ENCODE data around the gene PEX11G.

The PEX11G gene

DNA sequence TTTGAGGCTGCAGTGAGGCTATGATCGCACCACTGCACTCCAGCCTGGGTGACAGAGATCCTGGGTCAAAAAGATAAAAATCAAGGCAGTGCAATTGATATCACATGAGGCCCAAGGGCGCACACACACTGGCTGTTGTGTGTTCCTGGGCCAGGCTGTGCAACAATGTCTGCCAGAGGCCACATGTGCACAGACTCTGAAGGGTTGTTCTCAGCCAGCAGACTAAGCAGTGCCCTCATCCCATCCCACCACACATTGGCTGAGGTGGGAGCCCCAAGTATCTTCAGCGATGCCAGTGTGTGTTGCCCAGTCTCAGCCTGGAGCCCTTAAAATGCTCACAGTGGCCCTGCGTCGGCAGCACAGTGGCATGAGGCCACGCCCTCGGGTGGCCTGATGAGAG lies 12.6 kb downstream of the PEX11G start:
- H3K27ac ChIP-seq (ENCODE audit: low read depth, low read length): no peak overlapping the region
- no peaks in the 10 kb centered on the region for H3K36me3 ChIP-seq (ENCODE audit: control insufficient read depth, insufficient read depth, low read length)
- no peak overlapping the region for H3K9ac ChIP-seq (ENCODE audit: low read depth, low read length)
- no peaks in the 10 kb centered on the region for H3K27me3 ChIP-seq (ENCODE audit: control insufficient read depth, insufficient read depth, low read length)
- no peaks in the 10 kb centered on the region for H3K9me3 ChIP-seq (ENCODE audit: control insufficient read depth, insufficient read depth, low read length)
- no peak overlapping the region for H3K4me3 ChIP-seq (ENCODE audit: low read depth, low read length)
- peaks cover 6% of the 10 kb centered on the region; the same call in 1 of the 2 replicates for H3K4me1 ChIP-seq (ENCODE audit: control insufficient read depth, insufficient read depth, low read length)

DNA sequence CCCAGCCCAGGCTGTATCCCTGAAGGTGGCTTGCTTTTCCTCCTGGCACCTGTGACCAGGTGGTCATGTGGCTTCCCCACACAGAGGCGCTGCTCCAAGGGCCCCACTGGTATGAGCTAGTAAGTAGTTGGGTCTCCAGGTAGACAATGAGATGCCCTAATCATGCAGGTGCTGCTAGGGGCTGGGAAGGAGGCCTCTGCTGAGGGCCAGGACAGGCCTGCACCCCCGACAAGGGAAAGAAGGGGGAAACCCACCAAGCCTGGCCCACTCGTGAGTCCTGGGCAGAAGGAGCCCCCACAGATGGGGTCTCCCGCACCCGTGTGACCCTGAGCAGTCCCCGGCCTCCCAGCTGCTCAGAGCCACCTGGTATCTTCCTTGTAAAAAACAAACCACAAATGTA lies 13.2 kb downstream of the PEX11G start:
- H3K36me3 ChIP-seq (ENCODE audit: control insufficient read depth, insufficient read depth, low read length): peaks cover 5% of the 10 kb centered on the region
- no peaks in the 10 kb centered on the region for H3K9me3 ChIP-seq (ENCODE audit: control insufficient read depth, insufficient read depth, low read length)
- no peak overlapping the region for H3K4me3 ChIP-seq (ENCODE audit: low read depth, low read length)
- H3K27me3 ChIP-seq (ENCODE audit: control insufficient read depth, insufficient read depth, low read length): no peaks in the 10 kb centered on the region
- H3K27ac ChIP-seq (ENCODE audit: low read depth, low read length): no peak overlapping the region
- peaks cover 6% of the 10 kb centered on the region; the same call in 1 of the 2 replicates for H3K4me1 ChIP-seq (ENCODE audit: control insufficient read depth, insufficient read depth, low read length)
- H3K9ac ChIP-seq (ENCODE audit: low read depth, low read length): no peak overlapping the region

DNA sequence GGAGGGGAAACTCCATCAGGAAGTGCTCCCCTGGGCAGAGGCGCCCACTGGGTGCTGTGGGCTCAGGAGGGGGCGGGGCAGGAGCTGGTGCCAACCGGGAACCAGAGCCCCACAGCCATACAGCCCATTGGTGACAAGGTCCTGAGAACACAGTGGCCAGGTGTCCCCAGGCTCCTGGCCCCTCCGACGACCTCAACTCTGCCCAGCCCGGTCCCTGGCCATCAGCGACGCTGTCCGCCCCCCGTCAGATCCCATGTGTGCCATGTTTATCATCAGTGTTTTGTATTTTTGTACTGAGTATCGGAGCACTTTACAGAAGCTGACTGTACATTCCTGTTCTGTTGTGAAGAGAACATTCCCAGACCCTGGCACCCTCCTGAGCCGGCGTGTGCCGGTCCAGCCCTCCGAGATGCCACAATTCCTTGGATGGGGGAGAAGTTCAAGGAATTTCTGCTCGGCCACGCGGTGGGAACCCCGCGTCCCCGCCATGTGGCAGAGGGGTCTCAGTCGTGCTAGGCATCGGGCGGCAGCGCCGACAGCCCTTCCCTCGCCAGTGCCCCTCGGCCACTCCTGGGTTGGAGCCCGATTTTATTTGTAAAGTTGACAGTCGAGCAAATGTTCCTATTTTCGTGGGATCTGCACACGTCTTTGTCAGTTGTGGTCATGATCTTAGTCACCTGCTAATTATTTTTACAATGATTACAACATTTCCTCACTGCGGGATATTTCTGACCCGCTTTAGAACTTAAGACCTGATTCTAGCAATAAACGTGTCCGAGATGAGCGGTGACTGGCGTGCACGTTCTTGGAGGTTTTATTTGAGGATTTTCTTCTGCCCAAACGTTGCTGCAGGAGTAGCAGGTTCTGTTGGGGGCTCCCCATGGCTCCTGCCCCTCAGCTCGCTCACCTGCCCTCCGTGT lies 16.9 kb downstream of the PEX11G start:
- H3K36me3 ChIP-seq (ENCODE audit: control insufficient read depth, insufficient read depth, low read length): peaks cover 34% of the 10 kb centered on the region

DNA sequence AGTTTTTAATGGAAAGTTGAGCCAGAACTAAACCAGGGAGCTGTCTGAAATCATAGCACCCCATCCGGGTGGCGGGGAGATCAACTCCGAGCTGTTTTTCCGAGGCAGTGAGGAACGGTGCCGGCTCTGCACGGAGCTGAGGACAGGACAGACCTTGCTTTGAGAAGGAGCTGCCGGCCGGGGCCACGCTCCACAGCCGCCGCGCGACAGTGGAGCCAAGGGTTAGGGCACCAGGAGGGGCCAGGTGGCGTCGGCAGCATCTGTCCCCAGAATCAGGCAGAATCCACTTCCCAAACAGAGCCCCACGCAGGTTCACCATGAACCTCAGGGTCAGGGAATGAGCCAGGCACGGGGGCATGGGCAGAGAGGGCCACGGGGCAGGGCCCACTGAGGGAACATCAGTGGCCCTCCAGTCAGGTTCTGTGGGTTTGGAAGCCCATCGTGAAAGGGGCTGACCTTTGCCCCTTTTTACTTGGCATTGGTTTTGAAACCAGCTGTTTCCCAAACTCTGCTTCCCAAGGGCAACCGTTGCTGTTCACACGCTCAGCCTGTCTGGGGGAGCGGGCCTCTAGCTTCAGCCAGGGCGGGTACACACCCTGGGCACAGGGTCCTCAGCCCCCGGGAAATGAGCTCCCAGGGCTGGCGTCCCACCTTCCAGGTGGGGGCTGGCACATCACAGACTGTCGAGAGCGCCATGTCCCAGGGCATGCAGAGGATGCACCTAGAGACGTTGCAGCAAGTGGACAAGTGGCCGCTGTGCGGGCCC lies 18.1 kb downstream of the PEX11G start:
- no peaks in the 10 kb centered on the region for H3K27me3 ChIP-seq (ENCODE audit: control insufficient read depth, insufficient read depth, low read length)
- H3K4me1 ChIP-seq (ENCODE audit: control insufficient read depth, insufficient read depth, low read length): no peaks in the 10 kb centered on the region
- H3K9me3 ChIP-seq (ENCODE audit: control insufficient read depth, insufficient read depth, low read length): no peaks in the 10 kb centered on the region
- no peak overlapping the region for H3K27ac ChIP-seq (ENCODE audit: low read depth, low read length)
- no peak overlapping the region for H3K9ac ChIP-seq (ENCODE audit: low read depth, low read length)
- H3K36me3 ChIP-seq (ENCODE audit: control insufficient read depth, insufficient read depth, low read length): peaks cover 37% of the 10 kb centered on the region
- no peak overlapping the region for H3K4me3 ChIP-seq (ENCODE audit: low read depth, low read length)

More for the DNA sequence above, 16.9 kb downstream of the PEX11G start:
- no peak overlapping the region for H3K9ac ChIP-seq (ENCODE audit: low read depth, low read length)
- no peak overlapping the region for H3K4me3 ChIP-seq (ENCODE audit: low read depth, low read length)
- H3K9me3 ChIP-seq (ENCODE audit: control insufficient read depth, insufficient read depth, low read length): no peaks in the 10 kb centered on the region
- no peak overlapping the region for H3K27ac ChIP-seq (ENCODE audit: low read depth, low read length)
- no peaks in the 10 kb centered on the region for H3K27me3 ChIP-seq (ENCODE audit: control insufficient read depth, insufficient read depth, low read length)
- no peaks in the 10 kb centered on the region for H3K4me1 ChIP-seq (ENCODE audit: control insufficient read depth, insufficient read depth, low read length)

DNA sequence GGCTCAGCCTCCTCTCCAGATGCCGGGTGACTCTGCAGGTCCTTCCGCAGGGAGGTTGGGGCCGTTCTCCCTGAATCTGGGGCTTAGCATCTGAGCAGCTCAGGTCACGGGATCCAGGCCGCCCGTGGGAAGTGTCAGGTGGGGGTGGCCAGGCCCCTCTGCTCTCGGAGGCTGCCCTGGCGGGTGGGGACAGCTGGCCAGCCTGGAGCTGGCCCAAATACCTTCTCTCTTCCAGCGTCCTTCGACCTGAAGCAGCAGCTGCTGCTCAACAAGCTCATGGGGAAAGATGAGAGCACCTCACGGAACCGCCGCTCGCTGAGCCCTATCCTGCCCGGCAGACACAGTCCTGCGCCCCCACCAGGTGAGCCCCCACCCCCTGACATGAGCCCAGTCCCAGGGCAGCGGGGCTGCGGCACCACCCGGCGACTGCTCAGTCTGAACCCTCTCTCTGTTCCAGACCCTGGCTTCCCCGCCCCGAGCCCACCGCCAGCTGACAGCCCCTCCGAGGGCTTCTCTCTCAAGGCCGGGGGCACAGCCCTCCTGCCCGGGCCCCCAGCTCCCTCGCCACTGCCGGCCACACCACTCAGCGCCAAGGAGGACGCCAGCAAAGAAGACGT lies 19.1 kb downstream of the PEX11G start:
- Histone ChIP-seq H3K36me3 (ENCODE audit: control insufficient read depth, insufficient read depth, low read length) (peaks cover 42% of the 10 kb centered on the region), H3K9ac (ENCODE audit: low read depth, low read length) (no peak overlapping the region)

DNA sequence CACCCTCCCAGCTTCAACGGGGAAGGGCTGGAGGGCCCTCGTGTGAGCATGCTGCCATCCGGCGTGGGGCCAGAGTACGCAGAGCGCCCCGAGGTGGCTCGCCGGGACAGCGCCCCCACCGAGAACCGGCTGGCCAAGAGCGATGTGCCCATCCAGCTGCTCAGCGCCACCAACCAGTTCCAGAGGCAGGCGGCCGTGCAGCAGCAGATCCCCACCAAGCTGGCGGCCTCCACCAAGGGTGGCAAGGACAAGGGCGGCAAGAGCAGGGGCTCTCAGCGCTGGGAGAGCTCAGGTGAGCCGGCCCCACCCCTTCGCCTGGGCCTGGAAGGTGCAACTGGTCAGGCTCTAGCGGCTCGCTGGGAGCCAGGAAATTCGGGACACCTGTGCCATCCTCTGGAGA lies 20.0 kb downstream of the PEX11G start:
- Histone ChIP-seq H3K36me3 (ENCODE audit: control insufficient read depth, insufficient read depth, low read length) (peaks cover 50% of the 10 kb centered on the region), H3K27me3 (ENCODE audit: control insufficient read depth, insufficient read depth, low read length) (no peaks in the 10 kb centered on the region), H3K4me1 (ENCODE audit: control insufficient read depth, insufficient read depth, low read length) (no peaks in the 10 kb centered on the region), H3K27ac (ENCODE audit: low read depth, low read length) (no peak overlapping the region), H3K9me3 (ENCODE audit: control insufficient read depth, insufficient read depth, low read length) (no peaks in the 10 kb centered on the region), H3K4me3 (ENCODE audit: low read depth, low read length) (no peak overlapping the region), H3K9ac (ENCODE audit: low read depth, low read length) (no peak overlapping the region)

More for the DNA sequence above, 19.1 kb downstream of the PEX11G start:
- H3K9me3 ChIP-seq (ENCODE audit: control insufficient read depth, insufficient read depth, low read length): no peaks in the 10 kb centered on the region
- H3K27me3 ChIP-seq (ENCODE audit: control insufficient read depth, insufficient read depth, low read length): no peaks in the 10 kb centered on the region
- no peak overlapping the region for H3K27ac ChIP-seq (ENCODE audit: low read depth, low read length)
- H3K4me1 ChIP-seq (ENCODE audit: control insufficient read depth, insufficient read depth, low read length): no peaks in the 10 kb centered on the region
- no peak overlapping the region for H3K4me3 ChIP-seq (ENCODE audit: low read depth, low read length)

DNA sequence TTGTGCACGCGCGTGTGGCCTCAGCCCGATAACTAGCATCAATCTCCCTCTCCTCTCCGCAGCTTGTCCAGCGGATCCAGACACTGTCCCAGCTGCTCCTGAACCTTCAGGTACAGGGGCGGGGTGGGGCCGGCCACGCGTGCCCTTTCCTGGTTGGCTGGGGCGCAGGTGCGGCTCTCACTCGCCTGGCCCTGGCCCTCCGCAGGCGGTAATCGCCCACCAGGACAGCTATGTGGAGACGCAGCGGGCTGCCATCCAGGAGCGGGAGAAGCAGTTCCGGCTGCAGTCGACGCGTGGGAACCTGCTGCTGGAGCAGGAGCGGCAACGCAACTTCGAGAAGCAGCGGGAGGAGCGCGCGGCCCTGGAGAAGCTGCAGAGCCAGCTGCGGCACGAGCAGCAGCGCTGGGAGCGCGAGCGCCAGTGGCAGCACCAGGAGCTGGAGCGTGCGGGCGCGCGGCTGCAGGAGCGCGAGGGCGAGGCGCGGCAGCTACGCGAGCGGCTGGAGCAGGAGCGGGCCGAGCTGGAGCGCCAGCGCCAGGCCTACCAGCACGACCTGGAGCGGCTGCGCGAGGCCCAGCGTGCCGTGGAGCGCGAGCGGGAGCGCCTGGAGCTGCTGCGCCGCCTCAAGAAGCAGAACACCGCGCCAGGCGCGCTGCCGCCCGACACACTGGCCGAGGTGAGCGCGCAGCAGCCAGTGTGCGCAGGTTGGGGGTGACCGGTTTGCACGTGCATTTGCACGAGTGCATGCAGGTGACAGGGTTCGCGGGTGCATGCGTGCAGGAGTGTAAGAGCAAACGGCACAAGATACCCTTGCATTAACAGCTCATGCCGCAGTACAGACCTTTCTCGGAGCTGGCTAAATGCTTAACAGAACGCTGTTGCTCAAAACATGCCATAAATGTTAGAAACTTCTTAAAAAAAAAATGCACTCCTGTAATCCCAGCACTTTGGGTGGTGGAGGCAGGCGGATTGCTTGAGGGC lies 21.5 kb downstream of the PEX11G start:
- no peak overlapping the region for H3K4me3 ChIP-seq (ENCODE audit: low read depth, low read length)
- H3K4me1 ChIP-seq (ENCODE audit: control insufficient read depth, insufficient read depth, low read length): no peaks in the 10 kb centered on the region
- peaks cover 62% of the 10 kb centered on the region for H3K36me3 ChIP-seq (ENCODE audit: control insufficient read depth, insufficient read depth, low read length)
- H3K9me3 ChIP-seq (ENCODE audit: control insufficient read depth, insufficient read depth, low read length): no peaks in the 10 kb centered on the region
- H3K27me3 ChIP-seq (ENCODE audit: control insufficient read depth, insufficient read depth, low read length): no peaks in the 10 kb centered on the region
- no peak overlapping the region for H3K9ac ChIP-seq (ENCODE audit: low read depth, low read length)
- H3K27ac ChIP-seq (ENCODE audit: low read depth, low read length): no peak overlapping the region

DNA sequence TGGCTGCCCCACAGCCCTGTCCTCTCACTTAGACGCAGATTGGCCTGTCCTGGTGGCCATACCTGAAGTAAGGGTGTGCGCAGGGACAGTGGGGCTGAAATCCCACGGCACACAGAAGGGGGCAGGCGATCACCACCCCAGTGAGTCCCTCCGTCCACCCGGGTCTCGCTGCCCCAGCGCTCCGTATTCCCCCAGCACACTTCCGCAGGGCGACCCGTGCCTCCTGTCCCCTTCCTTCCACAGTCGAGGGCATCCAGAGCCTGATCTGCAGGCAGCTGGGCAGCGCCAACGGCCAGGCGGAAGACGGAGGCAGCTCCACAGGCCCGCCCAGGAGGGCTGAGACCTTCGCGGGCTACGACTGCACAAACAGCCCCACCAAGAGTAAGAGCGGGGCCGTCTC lies 25.3 kb downstream of the PEX11G start:
- Histone ChIP-seq H3K36me3 (ENCODE audit: control insufficient read depth, insufficient read depth, low read length) (peaks cover 56% of the 10 kb centered on the region), H3K4me1 (ENCODE audit: control insufficient read depth, insufficient read depth, low read length) (no peaks in the 10 kb centered on the region), H3K27ac (ENCODE audit: low read depth, low read length) (no peak overlapping the region), H3K27me3 (ENCODE audit: control insufficient read depth, insufficient read depth, low read length) (no peaks in the 10 kb centered on the region), H3K9me3 (ENCODE audit: control insufficient read depth, insufficient read depth, low read length) (no peaks in the 10 kb centered on the region), H3K9ac (ENCODE audit: low read depth, low read length) (no peak overlapping the region), H3K4me3 (ENCODE audit: low read depth, low read length) (no peak overlapping the region)

DNA sequence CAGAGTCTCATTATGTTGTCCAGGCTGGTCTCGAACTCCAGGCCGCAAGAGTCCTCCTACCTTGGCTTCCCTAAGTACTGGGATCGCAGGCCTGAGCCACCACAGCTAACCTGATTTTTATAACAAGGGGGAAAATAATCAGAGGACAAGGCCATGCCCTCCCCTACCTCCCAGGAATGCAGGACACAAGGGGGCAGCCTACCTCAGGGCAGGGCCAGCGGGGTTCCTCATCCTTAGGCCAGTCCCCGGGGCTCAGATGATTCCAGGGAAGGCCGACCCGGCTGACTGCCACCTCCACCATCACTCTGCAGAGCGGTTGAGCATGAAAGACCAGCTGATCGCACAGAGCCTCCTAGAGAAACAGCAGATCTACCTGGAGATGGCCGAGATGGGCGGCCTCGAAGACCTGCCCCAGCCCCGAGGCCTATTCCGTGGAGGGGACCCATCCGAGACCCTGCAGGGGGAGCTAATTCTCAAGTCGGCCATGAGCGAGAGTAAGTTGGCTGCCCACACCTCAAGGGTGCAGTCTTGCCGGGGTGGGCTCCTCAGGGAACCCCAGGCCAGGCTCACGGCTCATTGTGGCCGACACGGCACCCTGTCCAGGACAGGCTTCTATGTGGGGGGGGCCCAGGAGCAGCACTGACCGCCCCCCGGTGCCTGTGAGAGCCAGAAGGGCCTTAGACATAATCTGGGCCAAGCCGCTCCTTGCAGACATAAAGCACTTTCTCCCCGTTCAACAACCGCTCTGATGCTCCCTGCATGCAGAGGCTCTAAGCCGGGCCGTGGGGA lies 26.8 kb downstream of the PEX11G start:
- Histone ChIP-seq H3K4me1 (ENCODE audit: control insufficient read depth, insufficient read depth, low read length) (no peaks in the 10 kb centered on the region), H3K36me3 (ENCODE audit: control insufficient read depth, insufficient read depth, low read length) (peaks cover 47% of the 10 kb centered on the region), H3K9me3 (ENCODE audit: control insufficient read depth, insufficient read depth, low read length) (no peaks in the 10 kb centered on the region), H3K27ac (ENCODE audit: low read depth, low read length) (no peak overlapping the region), H3K9ac (ENCODE audit: low read depth, low read length) (no peak overlapping the region), H3K4me3 (ENCODE audit: low read depth, low read length) (no peak overlapping the region), H3K27me3 (ENCODE audit: control insufficient read depth, insufficient read depth, low read length) (no peaks in the 10 kb centered on the region)

All from HUES48 (cell line).